ENCODE measurements around the gene DNM3.

DNM3 gene

GRCh38 chr1:172254521-172255222, 413.4 kb downstream of the DNM3 start:
- TF ChIP-seq, protein P1, sequence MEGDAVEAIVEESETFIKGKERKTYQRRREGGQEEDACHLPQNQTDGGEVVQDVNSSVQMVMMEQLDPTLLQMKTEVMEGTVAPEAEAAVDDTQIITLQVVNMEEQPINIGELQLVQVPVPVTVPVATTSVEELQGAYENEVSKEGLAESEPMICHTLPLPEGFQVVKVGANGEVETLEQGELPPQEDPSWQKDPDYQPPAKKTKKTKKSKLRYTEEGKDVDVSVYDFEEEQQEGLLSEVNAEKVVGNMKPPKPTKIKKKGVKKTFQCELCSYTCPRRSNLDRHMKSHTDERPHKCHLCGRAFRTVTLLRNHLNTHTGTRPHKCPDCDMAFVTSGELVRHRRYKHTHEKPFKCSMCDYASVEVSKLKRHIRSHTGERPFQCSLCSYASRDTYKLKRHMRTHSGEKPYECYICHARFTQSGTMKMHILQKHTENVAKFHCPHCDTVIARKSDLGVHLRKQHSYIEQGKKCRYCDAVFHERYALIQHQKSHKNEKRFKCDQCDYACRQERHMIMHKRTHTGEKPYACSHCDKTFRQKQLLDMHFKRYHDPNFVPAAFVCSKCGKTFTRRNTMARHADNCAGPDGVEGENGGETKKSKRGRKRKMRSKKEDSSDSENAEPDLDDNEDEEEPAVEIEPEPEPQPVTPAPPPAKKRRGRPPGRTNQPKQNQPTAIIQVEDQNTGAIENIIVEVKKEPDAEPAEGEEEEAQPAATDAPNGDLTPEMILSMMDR (IDR thresholded peaks at IDR 0.05; ENCODE audit: low read length, missing control alignments) = no peak
- DNase-seq (ENCODE audit: low read depth) = peak; percentile 87
- H3K4me3 ChIP-seq (replicated peaks; ENCODE audit: low read depth, low read length) = no peak overlapping the region

DNA sequence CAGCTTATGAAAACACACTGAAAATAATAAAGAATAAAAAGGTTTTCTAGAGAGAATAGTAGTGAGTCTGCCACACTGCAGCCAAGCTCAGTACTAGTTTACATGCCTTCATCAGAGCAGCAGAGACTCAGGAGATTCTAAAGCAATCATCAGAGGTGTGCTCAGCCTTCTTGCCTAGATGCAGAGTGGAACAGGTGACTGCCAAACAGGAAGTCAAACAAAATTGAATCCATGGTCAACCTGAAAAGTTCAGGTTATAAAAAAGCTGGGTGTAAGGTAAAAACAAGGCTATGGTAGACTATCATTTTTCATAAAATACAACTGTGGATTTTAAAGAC, 413.9 kb downstream of the DNM3 start:
- no peak for DNase-seq (ENCODE audit: low read depth)
- H3K4me3 ChIP-seq (replicated peaks; ENCODE audit: low read depth, low read length) = no peak overlapping the region
- TF ChIP-seq, protein P1 (IDR thresholded peaks at IDR 0.05; ENCODE audit: low read length, missing control alignments) = no peak

GRCh38 chr1:172265905-172266304, 424.6 kb downstream of the DNM3 start:
- TF ChIP-seq, protein P1 (IDR thresholded peaks at IDR 0.05; ENCODE audit: low read length, missing control alignments) = no peak
- no peak for DNase-seq (ENCODE audit: low read depth)
- H3K4me3 ChIP-seq (replicated peaks; ENCODE audit: low read depth, low read length) = no peak overlapping the region

DNA sequence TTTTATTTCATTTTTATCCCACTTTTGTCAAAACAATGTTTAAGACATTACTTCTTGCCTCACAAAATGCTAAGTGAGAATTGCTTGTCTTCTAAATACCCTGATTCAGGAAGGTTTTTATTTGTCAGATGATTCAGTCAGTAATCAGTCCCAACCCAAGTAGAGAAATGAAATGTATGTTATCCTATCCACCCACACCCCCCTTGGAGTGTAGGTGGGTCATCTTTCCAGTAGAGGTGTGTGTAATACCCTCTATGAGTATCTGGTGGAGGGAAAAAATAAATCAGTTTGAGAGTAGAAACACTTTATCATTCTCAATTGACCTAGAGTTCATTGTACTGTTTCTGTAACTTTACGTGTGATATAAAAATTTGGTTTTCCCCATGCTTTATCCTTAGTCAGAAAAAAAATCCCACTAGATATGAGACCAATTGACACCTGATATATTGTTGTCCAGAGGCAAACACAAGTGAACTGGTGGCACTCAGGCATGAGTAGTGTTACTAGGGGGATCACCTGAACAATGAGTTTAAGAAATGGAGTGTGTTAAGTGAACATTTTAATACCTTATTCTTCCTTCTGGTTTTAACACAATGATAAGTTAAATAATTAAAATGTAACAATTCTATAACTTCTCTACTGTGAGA, 425.4 kb downstream of the DNM3 start:
- TF ChIP-seq, protein P1 (IDR thresholded peaks at IDR 0.05; ENCODE audit: low read length, missing control alignments) = no peak
- no peak overlapping the region for H3K4me3 ChIP-seq (replicated peaks; ENCODE audit: low read depth, low read length)
- DNase-seq (ENCODE audit: low read depth) = no peak

- no peak for DNase-seq (ENCODE audit: low read depth)
- TF ChIP-seq, protein P1 (IDR thresholded peaks at IDR 0.05; ENCODE audit: low read length, missing control alignments) = no peak
These were observed 426.9 kb downstream of the DNM3 start for GRCh38 chr1:172268237-172268636.

GRCh38 chr1:172269084-172269483, 427.8 kb downstream of the DNM3 start:
- no peak for DNase-seq (ENCODE audit: low read depth)
- TF ChIP-seq, protein P1 (IDR thresholded peaks at IDR 0.05; ENCODE audit: low read length, missing control alignments) = no peak

More at GRCh38 chr1:172268237-172268636, 426.9 kb downstream of the DNM3 start:
- no peak overlapping the region for H3K4me3 ChIP-seq (replicated peaks; ENCODE audit: low read depth, low read length)

GRCh38 chr1:172269644-172270043, 428.3 kb downstream of the DNM3 start:
- DNase-seq (ENCODE audit: low read depth) = peak; percentile 55

More at GRCh38 chr1:172269084-172269483, 427.8 kb downstream of the DNM3 start:
- no peak overlapping the region for H3K4me3 ChIP-seq (replicated peaks; ENCODE audit: low read depth, low read length)

More at GRCh38 chr1:172269644-172270043, 428.3 kb downstream of the DNM3 start:
- H3K4me3 ChIP-seq (replicated peaks; ENCODE audit: low read depth, low read length) = no peak overlapping the region
- TF ChIP-seq, protein P1 (IDR thresholded peaks at IDR 0.05; ENCODE audit: low read length, missing control alignments) = no peak
